GM12878 (cell line): ENCODE results near the gene GMDS. TPM values are rescaled to one million over a fixed set of nuclear protein-coding genes. Genes with fewer than 3 reads are reported as not detected.

ENCODE experiments used
- ATAC-seq: fragments of 200-7000 bp; cut with Tn5 transposase; 3 replicates; pipeline ENCODE4 v1.9.1; 2020; ENCODE audit warnings: mild to moderate bottlenecking, moderate library complexity
- BruUV-seq: library from RNA; stranded (reverse); fragments of 400-500 nt; replicated peaks from 2 replicates; lab custom pipeline; 2021; lab: Mats Ljungman, UMichigan
- CTCF ChIA-PET: fragments of 300-600 bp; sonication (Branson Sonifier 250); formaldehyde crosslinking; extraction: SDS; loops from one replicate; lab custom pipeline; 2021; ENCODE audit warnings: inconsistent platforms; lab: Yijun Ruan, JAX
- POLR2A ChIA-PET: fragments of 350-600 bp; formaldehyde crosslinking; extraction: SDS; loops from one replicate; lab custom pipeline; 2021; ENCODE audit warnings: inconsistent platforms; lab: Charles Lee
- RAD21 ChIA-PET: fragments of 300-600 bp; sonication (Branson Sonifier 250); formaldehyde crosslinking; loops from one replicate; lab custom pipeline; 2023; ENCODE audit warnings: antibody characterized with exemption; ENCODE audit not compliant: unreplicated experiment; lab: Charles Lee
- SMC1A ChIA-PET: fragments of 300-600 bp; sonication (Branson Sonifier 250); formaldehyde crosslinking; loops from one replicate; lab custom pipeline; 2023; ENCODE audit not compliant: unreplicated experiment, uncharacterized antibody; lab: Charles Lee
- DNase-seq: peaks from one replicate; pipeline ENCODE4 v3.0.0-alpha.2; 2011; ENCODE audit warnings: low read depth, low spot score
- FAIRE-seq: peaks from 3 replicates; lab custom pipeline; 2011; peaks lifted over from hg19 to GRCh38; lab: Jason Lieb, UNC
- H2AFZ ChIP-seq: 2 replicates; pipeline ENCODE4 v1.6.0; 2011; ENCODE audit warnings: low read depth, low read length, control low read depth; ENCODE audit not compliant: control insufficient read depth
- H3K27ac ChIP-seq: 2 replicates; pipeline ENCODE4 v1.5.1; 2011; ENCODE audit warnings: control low read depth; ENCODE audit not compliant: control insufficient read depth, insufficient read depth
- H3K27me3 ChIP-seq, 2 experiments: replicated peaks in 1 of 2; 2 replicates each; pipeline versions ENCODE4 v1.6.0 to v1.6.1; 2011; ENCODE audit warnings: low read length in 1 of 2; ENCODE audit not compliant: control insufficient read depth in 2 of 2, insufficient read depth in 2 of 2
- H3K36me3 ChIP-seq, 2 experiments: 2 replicates each; pipeline ENCODE4 v1.5.1; 2011; ENCODE audit warnings: low read length in 1 of 2; ENCODE audit not compliant: control insufficient read depth in 2 of 2, insufficient read depth in 2 of 2
- H3K4me1 ChIP-seq: 2 replicates; pipeline ENCODE4 v1.6.1; 2011; ENCODE audit warnings: mild to moderate bottlenecking, low read length, moderate library complexity, mixed read lengths; ENCODE audit not compliant: control insufficient read depth, insufficient read depth
- H3K4me2 ChIP-seq: 2 replicates; pipeline ENCODE4 v1.6.0; 2011; ENCODE audit warnings: control low read depth; ENCODE audit not compliant: control insufficient read depth, insufficient read depth
- H3K4me3 ChIP-seq: fragments of 200-600 bp; sonication (generic); 2 replicates; pipeline ENCODE4 v1.5.1; 2016
- H3K79me2 ChIP-seq: 2 replicates; pipeline ENCODE4 v1.6.0; 2011; ENCODE audit warnings: low read length; ENCODE audit not compliant: control insufficient read depth, insufficient read depth
- H3K9ac ChIP-seq: 2 replicates; pipeline ENCODE4 v1.8.0; 2011; ENCODE audit warnings: low read length, control low read depth, mixed read lengths; ENCODE audit not compliant: control insufficient read depth, insufficient read depth
- H3K9me3 ChIP-seq: replicated peaks from 3 replicates; pipeline ENCODE4 v1.5.1; 2011; ENCODE audit warnings: mild to moderate bottlenecking, low read length; ENCODE audit not compliant: control insufficient read depth, insufficient read depth
- H4K20me1 ChIP-seq: 2 replicates; pipeline ENCODE4 v1.6.0; 2011; ENCODE audit not compliant: control insufficient read depth, insufficient read depth
- EED ChIP-seq: sonication (generic); IDR thresholded peaks from 2 replicates; pipeline ENCODE4 v1.6.1; 2016; ENCODE audit warnings: antibody characterized with exemption, low read depth
- IRF5 ChIP-seq: fragments of 450-650 bp; IDR thresholded peaks from 2 replicates; pipeline ENCODE4 v1.6.1; 2017; ENCODE audit warnings: borderline replicate concordance
- NRF1 ChIP-seq: conservative IDR thresholded peaks from 2 replicates; pipeline ENCODE4 v1.6.1; 2011; ENCODE audit warnings: mild to moderate bottlenecking, low read depth, low read length, improper control_type of control experiment
- RELA ChIP-seq: fragments of 450-650 bp; IDR thresholded peaks from 2 replicates; pipeline ENCODE4 v1.8.0; 2014; ENCODE audit warnings: borderline replicate concordance; ENCODE audit not compliant: partially characterized antibody
- RELB ChIP-seq: fragments of 450-650 bp; IDR thresholded peaks from 2 replicates; pipeline ENCODE4 v1.6.1; 2017; ENCODE audit warnings: low read depth, mild to moderate bottlenecking, moderate library complexity
- SREBF1 ChIP-seq: IDR thresholded peaks from 2 replicates; pipeline ENCODE4 v1.6.1; 2012; ENCODE audit warnings: mild to moderate bottlenecking, low read length
- WRNIP1 ChIP-seq: IDR thresholded peaks from 2 replicates; pipeline ENCODE4 v1.6.1; 2011; ENCODE audit warnings: low read depth, low read length, improper control_type of control experiment, borderline replicate concordance
- ZBTB33 ChIP-seq: fragments of 450-650 bp; IDR thresholded peaks from 2 replicates; pipeline ENCODE4 v1.6.1; 2017; ENCODE audit warnings: mild to moderate bottlenecking
- whole genome bisulfite sequencing: methylation state at CpG from one replicate; pipeline ENCODE4 v1.1.6; 2016; ENCODE audit warnings: low lambda C conversion rate; ENCODE audit not compliant: insufficient replicate concordance, insufficient coverage; ENCODE audit errors: missing lambda C conversion rate; 5-methylcytosine and 5-hydroxymethylcytosine counted together
- in situ Hi-C: fragments of 300-500 bp; cut with MboI; formaldehyde crosslinking; loops from 9 replicates; pipeline ENCODE4 v1.14.3; 2018; ENCODE audit warnings: mixed read lengths
- intact Hi-C: fragments of 100-400 bp; cut with micrococcal nuclease; formaldehyde crosslinking; loops from one replicate; pipeline ENCODE4 v1.14.2; 2022; ENCODE audit not compliant: unreplicated experiment
- polyA plus RNA-seq, 11 experiments: library from polyadenylated mRNA; depleted of rRNA in 4 of 11; unstranded in 6 of 11; stranded (reverse) in 5 of 11; fragments of >200 nt; fragmentation: Nextera tagmentation in 4 of 11; fragmentation: Illumina TruSeq in 1 of 11; extraction: Ambion mirVana in 4 of 11; extraction: Trizol in 1 of 11; gene quantifications; 1 replicate in 1 of 11; 2 replicates in 10 of 11; pipeline versions ENCODE4 v1.2.1 to v1.2.3, GENCODE V29; 2011 to 2016; ENCODE audit warnings: inconsistent platforms in 2 of 11, missing spikeins in 2 of 11, low read depth in 1 of 11
- total RNA-seq, 4 experiments: library from RNA; depleted of rRNA in 3 of 4; stranded (reverse); fragments of >200 nt in 3 of 4; fragmentation: Illumina TruSeq in 1 of 4; extraction: Trizol in 1 of 4; gene quantifications; 2 replicates each; pipeline versions ENCODE4 v1.2.1 to v1.2.3, GENCODE V29; 2013 to 2021

The GMDS gene
- total and polyA plus RNA-seq, 10 of the 15 experiments (the other 5 are each of a cell fraction or from before 2014, with no cell fraction given): 0.61 to 53.8 (median 29.3) TPM

- Histone ChIP-seq H3K4me3 (no peak overlapping the region), H4K20me1 (no peaks in the 10 kb centered on the region), H3K9me3 (no peaks in the 10 kb centered on the region), H3K36me3 (no peaks in the 10 kb centered on the region), H3K9ac (no peak overlapping the region), H3K27me3 (no peaks in the 10 kb centered on the region), H2AFZ (no peak overlapping the region), H3K27ac (no peak overlapping the region), H3K79me2 (no peaks in the 10 kb centered on the region), H3K4me1 (peaks cover 10% of the 10 kb centered on the region; the same call in 1 of the 2 replicates), H3K4me2 (no peak overlapping the region)
- intact Hi-C loops: loop anchor here (10.0 kb wide), 1 partner anchor 251 kb away; no protein-coding TSS in a partner anchor
- ChIA-PET CTCF (no interaction called here), SMC1A (interaction anchor here (2.1 kb wide), 1 partner anchor 250 kb away, joined by 9 read pairs; no protein-coding TSS in a partner anchor), RAD21 (no interaction called here), POLR2A (no interaction called here)
- in situ Hi-C loops: no loop called here
- no peak for ATAC-seq
- FAIRE-seq: no peak
- no TSS peak for BruUV-seq
- no peak for DNase-seq
- no peak for TF ChIP-seq SREBF1
- TF ChIP-seq RELB: no peak
- no peak for TF ChIP-seq NRF1
- TF ChIP-seq ZBTB33: no peak
- TF ChIP-seq EED: no peak
- no peak for TF ChIP-seq IRF5
- no peak for TF ChIP-seq RELA
- TF ChIP-seq WRNIP1: no peak
- 94% methylated on average over 1 of the region's 1 CpG for WGBS
Measured at GRCh38 chr6:1853761-1854160, 391.6 kb downstream of the GMDS start.
